Ishikawa (cell line): ENCODE measurements around the gene PPP2R2D.

Experiments used
- CEBPB ChIP-seq: IDR thresholded peaks from 2 replicates; pipeline ENCODE4 v1.6.1; 2012
- CREB1 ChIP-seq: IDR thresholded peaks from 2 replicates; pipeline ENCODE4 v1.6.1; 2012; ENCODE audit warnings: low read depth
- EGR1 ChIP-seq: IDR thresholded peaks from 2 replicates; pipeline ENCODE4 v1.6.1; 2012
- EP300 ChIP-seq: IDR thresholded peaks from 2 replicates; pipeline ENCODE4 v1.6.1; 2012; ENCODE audit warnings: borderline replicate concordance
- FOXM1 ChIP-seq: IDR thresholded peaks from 2 replicates; pipeline ENCODE4 v1.6.1; 2012; ENCODE audit warnings: low read depth, borderline replicate concordance
- NFIC ChIP-seq: IDR thresholded peaks from 2 replicates; pipeline ENCODE4 v1.6.1; 2012
- RAD21 ChIP-seq: IDR thresholded peaks from 2 replicates; pipeline ENCODE4 v1.6.1; 2012; ENCODE audit warnings: low read depth
- TAF1 ChIP-seq: IDR thresholded peaks from 2 replicates; pipeline ENCODE4 v1.6.1; 2012; ENCODE audit warnings: low read depth, mild to moderate bottlenecking
- TCF12 ChIP-seq: IDR thresholded peaks from 2 replicates; pipeline ENCODE4 v1.6.1; 2012; ENCODE audit warnings: low read depth
- TEAD4 ChIP-seq: IDR thresholded peaks from 2 replicates; pipeline ENCODE4 v1.6.1; 2012
- YY1 ChIP-seq: IDR thresholded peaks from 2 replicates; pipeline ENCODE4 v1.6.1; 2012; ENCODE audit warnings: low read depth
- ZBTB7A ChIP-seq: IDR thresholded peaks from 2 replicates; pipeline ENCODE4 v1.6.1; 2012; ENCODE audit warnings: low read depth
- TF ChIP-seq, protein P1 (sequence below): IDR thresholded peaks from 2 replicates; pipeline ENCODE4 v1.6.1; 2012
- TF ChIP-seq, protein P2 (sequence below): IDR thresholded peaks from 2 replicates; pipeline ENCODE4 v1.6.1; 2012
- TF ChIP-seq, protein P3 (sequence below): IDR thresholded peaks from 2 replicates; pipeline ENCODE4 v1.6.1; 2012; ENCODE audit warnings: low read depth, mild to moderate bottlenecking

PPP2R2D gene

DNA sequence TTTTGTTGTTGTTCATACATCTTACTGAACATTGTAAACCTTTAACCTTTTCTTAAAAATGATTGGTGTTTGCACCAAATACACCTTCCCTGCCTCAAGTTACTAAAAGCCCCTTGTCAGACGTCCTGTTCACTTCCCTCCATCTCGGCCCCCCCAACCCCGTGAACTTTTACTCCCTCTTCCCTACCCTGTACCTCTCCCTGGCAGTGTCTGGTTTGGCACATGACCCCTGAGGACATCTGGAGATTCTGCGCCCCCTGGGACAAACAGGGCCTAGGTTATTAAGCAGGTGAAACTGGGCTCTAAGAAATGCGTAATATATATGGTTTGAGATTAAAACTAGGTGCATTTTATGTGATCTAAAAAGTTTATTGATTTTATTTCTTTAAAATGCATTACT is 1.4 kb downstream of the PPP2R2D start:
- TF ChIP-seq YY1 = no peak
- no peak for TF ChIP-seq CREB1
- no peak for TF ChIP-seq CEBPB
- TF ChIP-seq NFIC = no peak
- no peak for TF ChIP-seq TCF12
- no peak for TF ChIP-seq TEAD4
- TF ChIP-seq FOXM1 = no peak
- TF ChIP-seq RAD21 = no peak
- TF ChIP-seq, protein P1, sequence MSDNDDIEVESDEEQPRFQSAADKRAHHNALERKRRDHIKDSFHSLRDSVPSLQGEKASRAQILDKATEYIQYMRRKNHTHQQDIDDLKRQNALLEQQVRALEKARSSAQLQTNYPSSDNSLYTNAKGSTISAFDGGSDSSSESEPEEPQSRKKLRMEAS = no peak

DNA sequence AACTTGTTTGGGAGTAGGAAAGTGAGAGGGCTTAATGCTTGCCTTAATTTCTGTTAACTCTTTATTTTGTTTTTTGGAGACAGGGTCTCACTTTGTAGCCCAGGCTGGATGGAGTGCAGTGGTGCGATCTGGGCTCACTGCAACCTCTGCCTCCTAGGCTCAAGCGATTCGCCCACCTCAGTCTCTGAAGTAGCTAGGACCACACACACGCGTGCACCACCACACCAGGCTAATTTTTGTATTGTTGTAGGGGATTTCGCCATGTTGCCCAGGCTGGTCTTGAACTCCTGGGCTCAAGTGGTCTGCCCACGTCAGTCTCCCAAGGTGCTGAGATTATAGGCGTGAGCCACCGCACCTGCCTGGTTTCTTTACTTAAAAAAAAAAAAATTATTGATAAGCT is 1.9 kb downstream of the PPP2R2D start:
- TF ChIP-seq, protein P2, sequence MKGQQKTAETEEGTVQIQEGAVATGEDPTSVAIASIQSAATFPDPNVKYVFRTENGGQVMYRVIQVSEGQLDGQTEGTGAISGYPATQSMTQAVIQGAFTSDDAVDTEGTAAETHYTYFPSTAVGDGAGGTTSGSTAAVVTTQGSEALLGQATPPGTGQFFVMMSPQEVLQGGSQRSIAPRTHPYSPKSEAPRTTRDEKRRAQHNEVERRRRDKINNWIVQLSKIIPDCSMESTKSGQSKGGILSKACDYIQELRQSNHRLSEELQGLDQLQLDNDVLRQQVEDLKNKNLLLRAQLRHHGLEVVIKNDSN = no peak
- TF ChIP-seq EP300 (no peak), RAD21 (no peak), YY1 (no peak), CREB1 (no peak)

DNA sequence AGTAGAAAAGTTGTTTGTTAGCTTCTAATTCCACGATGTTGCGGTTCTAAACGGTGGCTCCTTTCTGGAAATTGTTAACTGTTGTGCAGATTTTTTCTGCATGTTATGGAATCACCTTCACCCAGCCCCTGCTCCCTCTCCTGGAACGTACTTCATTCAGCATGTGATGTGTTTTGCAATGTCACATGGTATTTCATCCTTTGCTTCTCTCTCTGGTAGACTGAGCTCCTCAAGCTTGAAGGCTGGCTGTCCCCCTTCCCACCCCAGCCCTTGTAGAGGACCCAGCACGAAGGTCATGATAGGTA is 4.4 kb downstream of the PPP2R2D start:
- TF ChIP-seq TCF12 (no peak), EGR1 (no peak), EP300 (no peak), YY1 (no peak), FOXM1 (no peak), CREB1 (no peak), CEBPB (no peak), TEAD4 (no peak)
- TF ChIP-seq, protein P2 = no peak

DNA sequence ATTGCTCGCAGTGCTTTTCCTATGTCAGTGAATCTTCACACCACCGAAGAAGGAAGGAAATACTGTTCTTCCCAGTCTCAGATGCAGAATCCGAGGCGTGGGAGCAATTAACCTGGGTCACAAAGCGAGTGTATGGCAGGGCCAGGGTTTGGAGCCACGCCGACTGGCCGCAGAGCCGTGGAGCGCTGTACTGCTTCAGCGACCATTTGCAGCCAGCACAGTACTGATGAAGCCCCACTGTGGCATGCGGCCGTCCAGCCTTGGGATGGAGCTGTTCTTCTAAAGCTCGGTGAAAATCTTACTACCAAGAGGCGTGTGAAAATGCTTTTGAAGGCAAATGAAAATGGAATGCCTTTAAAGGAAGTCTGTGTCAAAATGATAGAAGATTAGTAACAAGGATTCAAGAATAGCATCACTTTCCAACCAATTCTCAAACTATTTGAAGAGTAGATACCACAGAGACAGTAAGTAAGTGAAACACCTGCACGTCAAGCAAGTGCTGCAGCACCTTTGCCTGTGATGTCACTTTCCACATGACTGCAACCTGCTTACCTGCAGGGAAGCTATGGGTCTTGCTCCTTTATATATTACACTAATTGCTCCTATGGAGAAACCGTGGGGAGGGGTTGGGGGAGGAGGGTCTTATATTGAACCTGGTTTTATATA is 4.9 kb downstream of the PPP2R2D start:
- TF ChIP-seq, protein P3, sequence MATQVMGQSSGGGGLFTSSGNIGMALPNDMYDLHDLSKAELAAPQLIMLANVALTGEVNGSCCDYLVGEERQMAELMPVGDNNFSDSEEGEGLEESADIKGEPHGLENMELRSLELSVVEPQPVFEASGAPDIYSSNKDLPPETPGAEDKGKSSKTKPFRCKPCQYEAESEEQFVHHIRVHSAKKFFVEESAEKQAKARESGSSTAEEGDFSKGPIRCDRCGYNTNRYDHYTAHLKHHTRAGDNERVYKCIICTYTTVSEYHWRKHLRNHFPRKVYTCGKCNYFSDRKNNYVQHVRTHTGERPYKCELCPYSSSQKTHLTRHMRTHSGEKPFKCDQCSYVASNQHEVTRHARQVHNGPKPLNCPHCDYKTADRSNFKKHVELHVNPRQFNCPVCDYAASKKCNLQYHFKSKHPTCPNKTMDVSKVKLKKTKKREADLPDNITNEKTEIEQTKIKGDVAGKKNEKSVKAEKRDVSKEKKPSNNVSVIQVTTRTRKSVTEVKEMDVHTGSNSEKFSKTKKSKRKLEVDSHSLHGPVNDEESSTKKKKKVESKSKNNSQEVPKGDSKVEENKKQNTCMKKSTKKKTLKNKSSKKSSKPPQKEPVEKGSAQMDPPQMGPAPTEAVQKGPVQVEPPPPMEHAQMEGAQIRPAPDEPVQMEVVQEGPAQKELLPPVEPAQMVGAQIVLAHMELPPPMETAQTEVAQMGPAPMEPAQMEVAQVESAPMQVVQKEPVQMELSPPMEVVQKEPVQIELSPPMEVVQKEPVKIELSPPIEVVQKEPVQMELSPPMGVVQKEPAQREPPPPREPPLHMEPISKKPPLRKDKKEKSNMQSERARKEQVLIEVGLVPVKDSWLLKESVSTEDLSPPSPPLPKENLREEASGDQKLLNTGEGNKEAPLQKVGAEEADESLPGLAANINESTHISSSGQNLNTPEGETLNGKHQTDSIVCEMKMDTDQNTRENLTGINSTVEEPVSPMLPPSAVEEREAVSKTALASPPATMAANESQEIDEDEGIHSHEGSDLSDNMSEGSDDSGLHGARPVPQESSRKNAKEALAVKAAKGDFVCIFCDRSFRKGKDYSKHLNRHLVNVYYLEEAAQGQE = no peak
- TF ChIP-seq, protein P2 = no peak
- TF ChIP-seq CEBPB (no peak), CREB1 (no peak), EP300 (no peak), FOXM1 (no peak), ZBTB7A (no peak), TEAD4 (no peak), TAF1 (no peak), EGR1 (no peak), TCF12 (no peak), NFIC (no peak), RAD21 (no peak), YY1 (no peak)
- TF ChIP-seq, protein P1 = no peak

DNA sequence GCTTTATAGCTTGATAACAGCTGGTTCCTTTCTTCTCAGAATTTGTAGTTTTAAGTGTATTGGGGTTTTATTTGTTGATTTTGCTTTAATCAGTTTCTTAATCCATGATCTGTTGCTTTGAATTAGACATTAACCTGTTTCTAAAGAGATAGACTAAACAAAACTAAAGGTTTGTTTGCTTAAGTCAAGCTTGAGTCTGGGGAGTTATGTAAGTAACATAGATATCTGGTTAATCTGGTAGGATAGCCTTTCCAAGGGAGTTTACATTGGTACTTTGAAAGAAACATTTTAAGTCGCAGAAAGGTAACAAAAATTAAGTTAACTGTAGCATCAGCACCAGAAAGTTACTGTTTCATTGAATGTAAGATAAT is 5.4 kb downstream of the PPP2R2D start:
- TF ChIP-seq, protein P1 = no peak
- TF ChIP-seq YY1 (no peak), EGR1 (no peak), CREB1 (no peak), NFIC (no peak), TCF12 (no peak), EP300 (no peak), TEAD4 (no peak), TAF1 (no peak), CEBPB (no peak), ZBTB7A (no peak), FOXM1 (no peak), RAD21 (no peak)
- TF ChIP-seq, protein P2 = no peak
- TF ChIP-seq, protein P3 = no peak
